B cell (primary cell): ENCODE data around the gene HYAL2. TPM values are rescaled to one million over a fixed set of nuclear protein-coding genes. Genes with fewer than 3 reads are reported as not detected.

Experiments
- ATAC-seq: fragments of 200-7000 bp; cut with Tn5 transposase; one replicate; pipeline ENCODE4 v1.10.0; 2021; ENCODE audit warnings: low read depth, mild to moderate bottlenecking, moderate number of reproducible peaks, moderate library complexity
- CTCF ChIA-PET: fragments of 350-600 bp; sonication (Branson Sonifier 250); formaldehyde crosslinking; loops from one replicate; lab custom pipeline; 2021; ENCODE audit warnings: antibody characterized with exemption, inconsistent platforms; lab: Charles Lee
- POLR2A ChIA-PET: fragments of 350-600 bp; sonication (Branson Sonifier 250); formaldehyde crosslinking; loops from one replicate; lab custom pipeline; 2021; ENCODE audit warnings: antibody characterized with exemption; lab: Charles Lee
- DNase-seq: peaks from one replicate; pipeline ENCODE4 v3.0.0; 2013
- H2AFZ ChIP-seq: 2 replicates; pipeline ENCODE4 v1.6.1; 2012; ENCODE audit warnings: mild to moderate bottlenecking, low read depth, low read length; ENCODE audit not compliant: insufficient read depth, poor library complexity, severe bottlenecking
- H3K27ac ChIP-seq, 2 donors: 1 replicate in 1 of 2; 2 replicates in 1 of 2; pipeline ENCODE4 v1.5.1; 2012 to 2013; ENCODE audit warnings: low read length in 2 of 2, mild to moderate bottlenecking in 2 of 2, moderate library complexity in 1 of 2
- H3K27me3 ChIP-seq, 4 experiments: fragments of 200-600 bp in 1 of 4; sonication (generic) in 1 of 4; replicated peaks in 1 of 4; 1 replicate in 2 of 4; 2 replicates in 2 of 4; pipeline versions ENCODE4 v1.6.1 to v1.7.0; 2013 to 2016; ENCODE audit warnings: low read length in 3 of 4, mild to moderate bottlenecking in 2 of 4, mixed read lengths in 1 of 4, moderate library complexity in 1 of 4; ENCODE audit not compliant: insufficient read depth in 4 of 4, control insufficient read depth in 3 of 4; ENCODE audit errors: control extremely low read depth in 1 of 4
- H3K36me3 ChIP-seq, 2 experiments: replicated peaks in 1 of 2; 1 replicate in 1 of 2; 2 replicates in 1 of 2; pipeline versions ENCODE4 v1.6.1 to v1.7.1; 2013; ENCODE audit warnings: low read length in 1 of 2; ENCODE audit not compliant: insufficient read depth in 2 of 2, control insufficient read depth in 1 of 2; ENCODE audit errors: control extremely low read depth in 1 of 2, extremely low read depth in 1 of 2
- H3K4me1 ChIP-seq, 2 donors: fragments of 200-600 bp in 1 of 2; sonication (generic) in 1 of 2; 1 replicate in 1 of 2; 2 replicates in 1 of 2; pipeline versions ENCODE4 v1.5.1 to v1.6.1; 2013 to 2017; ENCODE audit warnings: low read length in 2 of 2; ENCODE audit not compliant: control insufficient read depth in 2 of 2, insufficient read depth in 2 of 2
- H3K4me2 ChIP-seq: replicated peaks from 2 replicates; pipeline ENCODE3; 2012; ENCODE audit warnings: mild to moderate bottlenecking, low read depth, low read length; ENCODE audit not compliant: poor library complexity, severe bottlenecking
- H3K4me3 ChIP-seq, 5 experiments: fragments of 200-600 bp in 1 of 5; sonication (generic) in 1 of 5; 1 replicate in 3 of 5; 2 replicates in 2 of 5; pipeline versions ENCODE4 v1.5.1 to v1.7.0; 2011 to 2016; ENCODE audit warnings: low read length in 4 of 5, mild to moderate bottlenecking in 4 of 5, low read depth in 2 of 5, control low read depth in 1 of 5, moderate library complexity in 1 of 5; ENCODE audit not compliant: insufficient read depth in 1 of 5; ENCODE audit errors: control extremely low read depth in 1 of 5, extremely low read depth in 1 of 5
- H3K79me2 ChIP-seq: fragments of 200-600 bp; sonication (generic); one replicate; pipeline ENCODE4 v1.6.0; 2016; ENCODE audit warnings: low read length; ENCODE audit not compliant: control insufficient read depth, insufficient read depth
- H3K9ac ChIP-seq: fragments of 200-600 bp; sonication (generic); 2 replicates; pipeline ENCODE4 v1.6.1; 2017; ENCODE audit warnings: mild to moderate bottlenecking, low read length, moderate library complexity
- H3K9me3 ChIP-seq, 3 donors: one replicate each; pipeline versions ENCODE4 v1.6.1 to v1.7.1; 2013; ENCODE audit warnings: low read length in 2 of 3; ENCODE audit not compliant: control insufficient read depth in 2 of 3, insufficient read depth in 1 of 3; ENCODE audit errors: control extremely low read depth in 1 of 3
- H4K20me1 ChIP-seq: 2 replicates; pipeline ENCODE4 v1.6.0; 2012; ENCODE audit warnings: mild to moderate bottlenecking, low read length; ENCODE audit not compliant: insufficient read depth, control insufficient read depth, poor library complexity, severe bottlenecking
- H3K27ac Mint-ChIP-seq: one replicate; pipeline ENCODE4 v1.8.0; 2021; ENCODE audit warnings: mixed read lengths
- H3K27me3 Mint-ChIP-seq: one replicate; pipeline ENCODE4 v1.8.0; 2021; ENCODE audit warnings: mixed read lengths
- H3K4me1 Mint-ChIP-seq: one replicate; pipeline ENCODE4 v1.8.0; 2021; ENCODE audit warnings: mixed read lengths
- H3K4me3 Mint-ChIP-seq: one replicate; pipeline ENCODE4 v1.8.0; 2021; ENCODE audit warnings: mixed read lengths
- H3K9me3 Mint-ChIP-seq: one replicate; pipeline ENCODE4 v1.8.0; 2022; ENCODE audit warnings: mixed read lengths; ENCODE audit not compliant: insufficient read depth
- CTCF ChIP-seq: fragments of 200-600 bp; IDR thresholded peaks from one replicate; pipeline ENCODE4 v1.8.0; 2022; ENCODE audit warnings: antibody characterized with exemption, mild to moderate bottlenecking
- EZH2 ChIP-seq: IDR thresholded peaks from 2 replicates; pipeline ENCODE4 v1.6.1; 2012; ENCODE audit warnings: borderline replicate concordance, low read depth, mild to moderate bottlenecking, moderate library complexity, low read length; ENCODE audit not compliant: insufficient read depth, poor library complexity, severe bottlenecking
- WGBS: methylation state at CpG from one replicate; pipeline ENCODE4 v1.1.5; 2013; ENCODE audit warnings: missing lambda C conversion rate; ENCODE audit not compliant: insufficient coverage; 5-methylcytosine and 5-hydroxymethylcytosine counted together
- intact Hi-C: fragments of 100-400 bp; cut with micrococcal nuclease; formaldehyde crosslinking; loops from one replicate; pipeline ENCODE4 v1.10.0; 2022
- polyA plus RNA-seq: library from polyadenylated mRNA; depleted of rRNA; stranded (reverse); fragments of >200 nt; gene quantifications from 2 replicates; pipeline ENCODE4 v1.2.3, GENCODE V29; 2012
- total RNA-seq, 2 donors: library from RNA; stranded (reverse); fragments of 120-200 nt in 1 of 2; gene quantifications; 1 replicate in 1 of 2; 2 replicates in 1 of 2; pipeline versions ENCODE4 v1.2.3 to v1.2.4, GENCODE V29; 2013 to 2022

The HYAL2 gene
- total and polyA plus RNA-seq, 2 donors (not counting 1 experiment from before 2014, with no cell fraction given): 4.2 to 5.1 TPM

- Histone ChIP-seq H3K9ac (no peak overlapping the region), H3K79me2 (peaks cover 68% of the 10 kb centered on the region), H3K27me3 (no peaks in the 10 kb centered on the region), H4K20me1 (peaks cover 54% of the 10 kb centered on the region), H3K4me1 (peaks cover 23 to 47% of the 10 kb centered on the region in 2 donors), H3K27ac (no peak overlapping the region), H2AFZ (no peak overlapping the region), H3K4me2 (no peak overlapping the region), H3K9me3 (no peaks in the 10 kb centered on the region), H3K4me3 (no peak overlapping the region), H3K36me3 (peaks cover 0 to 53% of the 10 kb centered on the region in 2 experiments)
- ChIA-PET CTCF (interaction anchor here (0.7 to 1.4 kb wide), 2 partner anchors 15 to 19 kb away, joined by 3 read pairs; partner anchors contain the start of genes CYB561D2 and NPRL2), POLR2A (interaction anchor here (0.7 kb wide), 1 partner anchor 12 kb away, joined by 4 read pairs; no protein-coding TSS in a partner anchor)
- intact Hi-C loops: no loop called here
- peaks cover 35% of the 10 kb centered on the region for H3K4me1 Mint-ChIP-seq
- H3K27ac Mint-ChIP-seq: no peak overlapping the region
- no peak overlapping the region for H3K4me3 Mint-ChIP-seq
- no peaks in the 10 kb centered on the region for H3K9me3 Mint-ChIP-seq
- DNase-seq: no peak
- TF ChIP-seq CTCF (no peak), EZH2 (no peak)
- no peaks in the 10 kb centered on the region for H3K27me3 Mint-ChIP-seq
- WGBS: 99% methylated on average over 17 of the region's 19 CpGs
- ATAC-seq: no peak
Measured at GRCh38 chr3:50331364-50331907, 8.9 kb upstream of the HYAL2 start.

GRCh38 chr3:50330330-50330729 is 7.8 kb upstream of the HYAL2 start:
- TF ChIP-seq CTCF: no peak
- no peak for TF ChIP-seq EZH2
- Histone ChIP-seq H3K4me3 (no peak overlapping the region), H3K27ac (no peak overlapping the region), H3K9me3 (no peaks in the 10 kb centered on the region), H3K79me2 (peaks cover 63% of the 10 kb centered on the region), H2AFZ (no peak overlapping the region), H4K20me1 (peaks cover 48% of the 10 kb centered on the region), H3K27me3 (no peaks in the 10 kb centered on the region), H3K4me1 (peaks cover 14 to 36% of the 10 kb centered on the region in 2 donors), H3K36me3 (peaks cover 0 to 57% of the 10 kb centered on the region in 2 experiments), H3K9ac (no peak overlapping the region), H3K4me2 (no peak overlapping the region)
- H3K27me3 Mint-ChIP-seq: no peaks in the 10 kb centered on the region
- intact Hi-C loops: no loop called here
- DNase-seq: no peak
- H3K4me3 Mint-ChIP-seq: no peak overlapping the region
- H3K4me1 Mint-ChIP-seq: peaks cover 30% of the 10 kb centered on the region
- ChIA-PET POLR2A (interaction anchor here (0.7 to 2.9 kb wide), 2 partner anchors 10 to 1170 kb away, joined by 6 to 9 read pairs; partner anchors contain the start of gene RASSF1), CTCF (no interaction called here)
- H3K27ac Mint-ChIP-seq: peak overlapping the region; percentile 26
- H3K9me3 Mint-ChIP-seq: no peaks in the 10 kb centered on the region
- 94% methylated on average over 10 of the region's 10 CpGs for whole genome bisulfite sequencing
- no peak for ATAC-seq
